HG03439 (cell line): ENCODE data around the gene IL18.
"Not testable (repeated sequence)": the region's sequence is repeated elsewhere in the genome, so short reads cannot be mapped to it uniquely, and the experiment has no call there.

ENCODE experiments used
- ATAC-seq: cut with Tn5 transposase; IDR thresholded peaks from one replicate; pipeline ENCODE4 v1.9.1; 2021; ENCODE audit warnings: mild to moderate bottlenecking, moderate library complexity; ENCODE audit not compliant: unreplicated experiment

IL18 gene

GRCh38 chr11:112121981-112122615 lies 41.8 kb downstream of the IL18 start:
- ATAC-seq = no peak

GRCh38 chr11:112118176-112118575 lies 45.7 kb downstream of the IL18 start:
- no peak for ATAC-seq

DNA sequence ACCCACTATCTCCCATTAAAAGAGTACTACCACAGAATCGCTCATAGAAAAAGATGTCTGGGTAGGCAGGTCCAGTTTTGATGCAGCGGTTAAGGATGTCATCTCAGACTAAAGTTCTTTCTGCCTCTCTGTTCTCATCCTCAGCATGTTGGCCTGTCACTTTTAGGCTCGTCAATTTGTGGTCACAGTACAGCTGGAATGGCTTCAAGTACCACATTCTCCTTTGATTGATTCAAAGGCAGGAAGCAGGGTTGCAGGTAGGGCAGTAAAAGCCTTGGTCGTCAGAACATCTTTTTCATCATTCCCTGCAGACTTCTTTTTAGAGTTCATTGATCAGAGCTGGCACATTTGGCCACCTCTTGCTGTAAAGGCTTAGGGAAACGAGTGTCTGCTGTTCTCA lies 48.5 kb downstream of the IL18 start:
- no peak for ATAC-seq

- ATAC-seq = no peak
Observed at GRCh38 chr11:112114460-112114859, 49.4 kb downstream of the IL18 start.

- peak; percentile 54 for ATAC-seq
Observed at GRCh38 chr11:112113539-112114457, 50.1 kb downstream of the IL18 start.

GRCh38 chr11:112106070-112106469 lies 57.8 kb downstream of the IL18 start:
- no peak for ATAC-seq

DNA sequence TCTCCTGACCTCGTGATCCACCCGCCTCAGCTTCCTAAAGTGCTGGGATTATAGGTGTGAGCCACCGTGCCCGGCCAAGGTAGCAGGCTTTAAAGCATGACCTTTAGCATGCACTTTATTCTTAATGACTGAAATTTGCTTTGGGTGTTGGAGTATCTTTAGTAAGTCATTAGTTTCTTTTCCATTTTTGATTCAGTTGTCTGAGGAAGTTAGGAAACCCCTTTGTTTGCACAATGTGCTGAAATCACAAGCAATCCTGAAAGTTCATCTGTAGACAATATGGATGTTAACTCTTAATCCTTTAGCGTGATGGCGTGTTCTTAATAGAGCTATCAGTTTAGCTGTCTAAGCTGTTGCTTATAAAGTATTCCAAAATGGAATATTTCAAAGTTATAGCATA lies 60.4 kb downstream of the IL18 start:
- no peak for ATAC-seq

GRCh38 chr11:112100462-112100861 lies 63.4 kb downstream of the IL18 start:
- ATAC-seq = no peak

- ATAC-seq = no peak
Observed at GRCh38 chr11:112097734-112098528, 66.0 kb downstream of the IL18 start.

DNA sequence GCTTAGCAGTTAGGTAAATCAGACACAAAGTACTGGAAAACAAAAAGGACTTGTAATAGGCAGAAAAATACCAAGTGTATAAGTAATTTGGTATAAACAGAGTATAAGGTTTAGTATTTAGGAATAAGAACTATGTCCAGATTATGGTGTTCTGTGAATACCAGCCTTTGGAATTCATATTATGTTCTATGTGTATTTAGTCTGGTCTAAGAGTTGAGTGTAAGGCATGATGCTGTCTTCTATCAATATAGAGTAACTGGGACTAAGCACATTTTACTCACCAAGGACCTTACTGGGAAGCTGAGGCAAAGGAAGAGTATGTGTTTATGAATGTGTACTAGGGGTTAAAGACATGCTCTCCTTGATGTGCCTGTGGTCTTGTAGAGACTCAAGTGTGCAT lies 67.7 kb downstream of the IL18 start:
- ATAC-seq = no peak

DNA sequence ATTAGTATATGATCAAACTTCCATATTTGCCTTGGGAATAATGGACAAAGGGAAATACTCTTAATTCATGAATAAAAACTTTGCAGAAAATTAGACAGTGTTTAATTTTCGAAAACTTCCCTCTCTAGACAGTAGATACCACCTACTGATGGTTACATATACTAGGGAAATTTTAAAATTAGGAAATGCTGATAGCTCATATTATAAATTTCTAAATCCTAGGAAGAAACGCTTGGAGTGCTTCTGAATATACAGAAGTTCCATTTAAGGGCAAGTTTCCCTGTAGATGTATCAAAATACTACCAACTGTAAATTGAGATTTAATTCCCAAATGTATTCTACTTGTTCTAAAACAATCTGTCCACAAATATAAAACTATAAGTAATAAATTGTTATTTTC lies 68.6 kb downstream of the IL18 start:
- not testable (repeated sequence) for ATAC-seq
